Uterus (tissue), 4 donors: Measurements from ENCODE around the gene FBXW12. TPM values are rescaled to one million over a fixed set of nuclear protein-coding genes. Genes with fewer than 3 reads are reported as not detected.

Experiments
- DNase-seq, 2 donors: peaks; one replicate each; pipeline ENCODE4 v3.0.0-alpha.2; 2019 to 2020
- H3K27ac ChIP-seq, 2 donors: fragments of 200-600 bp; sonication (generic); 1 replicate in 1 of 2; 2 replicates in 1 of 2; pipeline ENCODE4 v1.5.1; 2016 to 2018
- H3K27me3 ChIP-seq, 2 donors: fragments of 200-600 bp; sonication (generic); one replicate each; pipeline ENCODE4 v1.5.1; 2018 to 2019; ENCODE audit warnings: control low read depth in 1 of 2
- H3K36me3 ChIP-seq, 2 donors: fragments of 200-600 bp; sonication (generic); one replicate each; pipeline ENCODE4 v1.5.1; 2019; ENCODE audit warnings: control low read depth in 1 of 2
- H3K4me1 ChIP-seq, 2 donors: fragments of 200-600 bp; sonication (generic); one replicate each; pipeline ENCODE4 v1.5.1; 2018 to 2019; ENCODE audit warnings: control low read depth in 1 of 2
- H3K4me3 ChIP-seq, 2 donors: fragments of 200-600 bp; sonication (generic); 1 replicate in 1 of 2; 2 replicates in 1 of 2; pipeline ENCODE4 v1.5.1; 2018 to 2019; ENCODE audit warnings: mild to moderate bottlenecking in 1 of 2
- H3K9me3 ChIP-seq, 2 donors: fragments of 200-600 bp; sonication (generic); one replicate each; pipeline ENCODE4 v1.5.1; 2019; ENCODE audit warnings: control low read depth in 1 of 2
- POLR2A ChIP-seq, 2 donors: fragments of 450-650 bp; IDR thresholded peaks; one replicate each; pipeline ENCODE4 v1.6.1; 2016; ENCODE audit warnings: antibody characterized with exemption in 2 of 2, mild to moderate bottlenecking in 1 of 2, moderate library complexity in 1 of 2
- intact Hi-C: fragments of 100-400 bp; cut with DNase I; formaldehyde crosslinking; loops from one replicate; pipeline ENCODE4 v1.15.1; 2023; ENCODE audit warnings: low total_unique reads
- total RNA-seq, 4 donors: library from RNA; depleted of rRNA in 3 of 4; stranded (reverse); fragments of >200 nt in 3 of 4; gene quantifications; one replicate each; pipeline versions ENCODE4 v1.1.0 to v1.2.4, GENCODE V29; 2014 to 2023
- TF ChIP-seq, protein P1 (sequence below), 4 experiments: fragments of 200-600 bp in 2 of 4; fragments of 450-650 bp in 2 of 4; sonication (generic) in 2 of 4; IDR thresholded peaks; one replicate each; pipeline ENCODE4 v1.5.1; 2016 to 2019; ENCODE audit warnings: antibody characterized with exemption in 4 of 4, mild to moderate bottlenecking in 2 of 4, moderate library complexity in 1 of 4
- donor health status: DM: yes; HTN: yes; CAD: no.

FBXW12 gene
- total RNA-seq, 4 donors from 2014 or later, result 0.37 to 0.55 TPM; not detected in 2

DNA sequence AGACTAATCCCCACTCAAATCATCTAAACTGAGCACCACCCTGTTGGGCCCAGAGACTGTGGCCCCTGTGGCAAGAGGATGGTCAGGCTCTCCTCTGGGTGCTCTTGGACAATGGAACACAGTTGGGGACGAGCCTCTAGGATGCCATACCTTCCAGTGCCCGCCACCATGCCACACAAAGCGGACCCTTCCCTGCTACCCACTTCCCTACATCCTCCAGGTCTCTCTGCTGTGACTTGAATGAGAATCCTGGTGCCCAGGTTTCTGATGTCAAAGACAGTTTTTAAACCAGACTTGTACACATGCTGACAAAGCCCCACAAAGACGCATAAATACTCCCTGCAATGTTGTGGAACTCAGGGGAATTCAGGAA, 63.2 kb downstream of the FBXW12 start:
- H3K36me3 ChIP-seq, result no peaks in the 10 kb centered on the region
- H3K9me3 ChIP-seq, result no peaks in the 10 kb centered on the region
- peaks cover 0 to 3% of the 10 kb centered on the region in 2 donors for H3K4me1 ChIP-seq
- no peaks in the 10 kb centered on the region for H3K27me3 ChIP-seq
- no peak overlapping the region for H3K4me3 ChIP-seq
- TF ChIP-seq POLR2A (IDR thresholded peaks at IDR 0.05), result no peak
- TF ChIP-seq, protein P1, sequence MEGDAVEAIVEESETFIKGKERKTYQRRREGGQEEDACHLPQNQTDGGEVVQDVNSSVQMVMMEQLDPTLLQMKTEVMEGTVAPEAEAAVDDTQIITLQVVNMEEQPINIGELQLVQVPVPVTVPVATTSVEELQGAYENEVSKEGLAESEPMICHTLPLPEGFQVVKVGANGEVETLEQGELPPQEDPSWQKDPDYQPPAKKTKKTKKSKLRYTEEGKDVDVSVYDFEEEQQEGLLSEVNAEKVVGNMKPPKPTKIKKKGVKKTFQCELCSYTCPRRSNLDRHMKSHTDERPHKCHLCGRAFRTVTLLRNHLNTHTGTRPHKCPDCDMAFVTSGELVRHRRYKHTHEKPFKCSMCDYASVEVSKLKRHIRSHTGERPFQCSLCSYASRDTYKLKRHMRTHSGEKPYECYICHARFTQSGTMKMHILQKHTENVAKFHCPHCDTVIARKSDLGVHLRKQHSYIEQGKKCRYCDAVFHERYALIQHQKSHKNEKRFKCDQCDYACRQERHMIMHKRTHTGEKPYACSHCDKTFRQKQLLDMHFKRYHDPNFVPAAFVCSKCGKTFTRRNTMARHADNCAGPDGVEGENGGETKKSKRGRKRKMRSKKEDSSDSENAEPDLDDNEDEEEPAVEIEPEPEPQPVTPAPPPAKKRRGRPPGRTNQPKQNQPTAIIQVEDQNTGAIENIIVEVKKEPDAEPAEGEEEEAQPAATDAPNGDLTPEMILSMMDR (IDR thresholded peaks at IDR 0.05), result no peak
- peak overlapping the region; percentile 58 to 63 for H3K27ac ChIP-seq
- no peak for DNase-seq
- intact Hi-C loops, result loop anchor here (5.0 kb wide), 1 partner anchor 38 kb away; no protein-coding TSS in a partner anchor

DNA sequence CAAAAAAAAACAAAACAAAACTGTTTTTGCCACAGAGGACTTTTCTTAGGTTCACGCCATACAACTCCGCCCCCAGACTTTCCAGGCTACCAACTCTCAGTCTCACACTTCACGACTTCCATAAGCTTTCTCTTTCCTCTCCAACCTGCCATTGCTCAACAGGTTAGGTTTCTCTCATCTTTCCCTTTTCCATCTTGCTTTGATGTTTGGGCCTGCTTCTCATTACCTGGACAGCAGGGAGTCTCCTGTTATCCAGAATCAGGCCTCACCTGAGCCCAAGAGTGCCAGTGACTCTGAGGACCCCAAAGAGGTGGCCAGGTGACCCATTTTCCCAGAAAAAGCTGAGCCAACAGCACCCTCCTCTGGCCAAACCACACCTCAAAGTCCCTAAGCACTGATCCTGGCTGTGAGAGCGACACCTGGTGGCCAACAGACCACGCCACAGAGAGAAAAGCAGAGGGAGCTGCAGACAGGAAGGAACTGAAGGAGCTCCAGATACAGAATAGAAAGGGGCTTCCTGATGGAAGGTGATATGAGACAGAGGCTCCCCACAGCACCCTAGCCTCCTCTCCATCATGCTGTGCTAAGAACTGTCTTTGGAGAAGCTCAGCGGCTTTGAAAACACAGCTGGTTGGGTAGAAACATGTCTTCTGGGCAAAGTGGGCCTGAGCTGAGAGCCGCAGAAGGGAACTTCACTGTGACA, 63.9 kb downstream of the FBXW12 start:
- Histone ChIP-seq H3K4me3 (no peak overlapping the region), H3K27me3 (no peaks in the 10 kb centered on the region), H3K36me3 (no peaks in the 10 kb centered on the region), H3K4me1 (peaks cover 0 to 2% of the 10 kb centered on the region in 2 donors), H3K9me3 (no peaks in the 10 kb centered on the region), H3K27ac (peak overlapping the region; percentile 58 to 63)
- TF ChIP-seq, protein P1 (IDR thresholded peaks at IDR 0.05), result peak; percentile 98 to 100 (median 99)
- TF ChIP-seq POLR2A (IDR thresholded peaks at IDR 0.05), result peak in 1 of 2 donors; percentile 27
- DNase-seq, result peak; percentile 85 to 89
- intact Hi-C loops, result loop anchor here (5.0 kb wide), 1 partner anchor 39 kb away; no protein-coding TSS in a partner anchor

DNA sequence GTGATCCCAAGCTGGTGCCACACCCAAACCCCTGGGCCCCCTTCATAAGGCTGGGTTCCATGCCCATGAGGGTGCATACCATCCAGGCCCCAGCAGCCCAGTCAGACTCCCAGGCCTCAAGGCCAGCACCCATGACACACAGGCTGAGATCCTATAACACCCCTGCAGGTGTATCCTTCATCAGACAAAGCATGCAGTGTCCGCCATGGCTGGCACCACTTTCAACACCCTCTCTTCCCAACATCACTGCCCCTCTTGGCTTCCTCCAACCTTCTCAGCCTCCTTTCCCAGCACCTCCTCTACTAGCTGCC, 64.4 kb downstream of the FBXW12 start:
- H3K27me3 ChIP-seq, result no peaks in the 10 kb centered on the region
- H3K4me3 ChIP-seq, result no peak overlapping the region
- TF ChIP-seq, protein P1 (IDR thresholded peaks at IDR 0.05), result no peak
- no peak for TF ChIP-seq POLR2A (IDR thresholded peaks at IDR 0.05)
- H3K36me3 ChIP-seq, result no peaks in the 10 kb centered on the region
- no peak for DNase-seq
- no peak overlapping the region for H3K27ac ChIP-seq
- H3K9me3 ChIP-seq, result no peaks in the 10 kb centered on the region
- peaks cover 0 to 7% of the 10 kb centered on the region in 2 donors for H3K4me1 ChIP-seq
- intact Hi-C loops, result loop anchor here (5.0 kb wide), 1 partner anchor 39 kb away; no protein-coding TSS in a partner anchor

DNA sequence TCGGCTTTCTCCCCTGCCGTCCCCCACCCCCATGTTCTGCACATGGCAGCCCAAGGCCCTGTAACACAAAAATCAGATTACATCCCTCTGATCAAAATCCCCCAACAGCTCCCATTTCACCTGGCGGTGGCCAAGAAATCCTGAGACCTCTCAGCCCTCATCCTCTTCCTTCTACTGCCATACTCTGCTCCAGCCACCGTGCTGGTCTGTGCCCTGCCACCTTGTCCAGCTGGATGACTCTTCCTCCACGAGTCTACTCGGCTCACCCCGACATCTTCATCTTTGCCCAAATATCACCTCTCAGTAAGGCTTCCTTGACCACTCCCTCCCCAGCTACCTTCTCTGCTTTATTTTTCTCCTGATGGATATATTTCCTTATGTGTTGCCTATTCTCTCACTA, 64.8 kb downstream of the FBXW12 start:
- intact Hi-C loops, result loop anchor here (5.0 kb wide), 1 partner anchor 40 kb away; no protein-coding TSS in a partner anchor
- H3K36me3 ChIP-seq, result no peaks in the 10 kb centered on the region
- H3K9me3 ChIP-seq, result no peaks in the 10 kb centered on the region
- no peak overlapping the region for H3K27ac ChIP-seq
- no peaks in the 10 kb centered on the region for H3K27me3 ChIP-seq
- TF ChIP-seq, protein P1 (IDR thresholded peaks at IDR 0.05), result no peak
- no peak for TF ChIP-seq POLR2A (IDR thresholded peaks at IDR 0.05)
- H3K4me1 ChIP-seq, result peaks cover 0 to 11% of the 10 kb centered on the region in 2 donors
- DNase-seq, result no peak
- no peak overlapping the region for H3K4me3 ChIP-seq

DNA sequence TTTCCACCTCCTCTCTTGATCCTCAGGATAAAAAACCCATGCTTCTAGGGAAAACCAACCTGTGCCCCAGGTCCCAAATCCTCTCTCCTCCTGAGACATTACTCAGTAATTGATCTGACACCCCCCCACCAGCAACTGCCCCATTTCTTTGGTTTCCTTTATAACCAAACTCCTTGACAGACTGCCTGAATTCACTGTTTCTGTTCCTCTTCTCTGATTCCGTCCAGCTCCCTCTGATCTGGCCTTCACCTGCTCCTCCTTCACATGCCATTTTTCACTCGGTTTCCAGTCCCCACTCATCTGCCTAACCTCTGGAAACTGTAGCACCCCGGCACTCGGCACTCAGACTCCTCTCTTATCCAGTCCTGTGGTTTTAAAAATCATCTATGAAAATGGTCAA, 65.8 kb downstream of the FBXW12 start:
- H3K9me3 ChIP-seq, result no peaks in the 10 kb centered on the region
- intact Hi-C loops, result loop anchor here (5.0 kb wide), 1 partner anchor 41 kb away; no protein-coding TSS in a partner anchor
- H3K27ac ChIP-seq, result no peak overlapping the region
- H3K27me3 ChIP-seq, result no peaks in the 10 kb centered on the region
- no peaks in the 10 kb centered on the region for H3K36me3 ChIP-seq
- H3K4me3 ChIP-seq, result no peak overlapping the region
- DNase-seq, result no peak
- peaks cover 0 to 12% of the 10 kb centered on the region in 2 donors for H3K4me1 ChIP-seq
- no peak for TF ChIP-seq POLR2A (IDR thresholded peaks at IDR 0.05)
- TF ChIP-seq, protein P1 (IDR thresholded peaks at IDR 0.05), result no peak
